ENCODE results near the gene NRTN.
"Not testable (repeated sequence)": the region's sequence is repeated elsewhere in the genome, so short reads cannot be mapped to it uniquely, and the experiment has no call there.

The NRTN gene

DNA sequence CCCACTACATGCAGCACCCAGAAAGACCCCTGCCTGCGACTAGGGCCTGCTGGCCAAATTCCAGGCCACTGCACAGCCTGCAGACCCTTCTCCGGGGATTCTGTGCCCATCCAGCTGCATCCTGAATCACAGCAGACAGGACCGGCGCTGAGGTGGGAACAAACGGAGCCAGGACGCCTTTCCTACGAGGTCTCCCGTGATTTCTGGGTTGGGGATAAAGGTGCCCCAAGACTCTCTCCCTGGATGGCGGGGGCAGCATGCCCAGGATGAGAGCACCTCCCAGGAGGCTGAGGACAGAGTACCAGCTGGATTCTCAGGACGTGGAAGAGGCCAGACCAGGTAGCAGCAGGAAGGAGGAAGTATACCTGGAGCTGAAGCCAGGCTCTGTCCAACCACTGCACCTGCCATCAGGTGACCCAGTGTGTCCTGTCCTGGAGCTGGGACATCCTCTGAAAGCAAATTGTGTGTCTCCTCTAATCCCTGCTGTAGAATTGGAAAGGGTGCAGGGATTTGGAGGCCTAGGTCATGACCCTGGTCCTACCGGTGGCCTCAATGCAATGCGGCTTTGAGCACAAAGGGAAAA, 68.8 kb downstream of the NRTN start:
- DNase-seq: no peak

DNA sequence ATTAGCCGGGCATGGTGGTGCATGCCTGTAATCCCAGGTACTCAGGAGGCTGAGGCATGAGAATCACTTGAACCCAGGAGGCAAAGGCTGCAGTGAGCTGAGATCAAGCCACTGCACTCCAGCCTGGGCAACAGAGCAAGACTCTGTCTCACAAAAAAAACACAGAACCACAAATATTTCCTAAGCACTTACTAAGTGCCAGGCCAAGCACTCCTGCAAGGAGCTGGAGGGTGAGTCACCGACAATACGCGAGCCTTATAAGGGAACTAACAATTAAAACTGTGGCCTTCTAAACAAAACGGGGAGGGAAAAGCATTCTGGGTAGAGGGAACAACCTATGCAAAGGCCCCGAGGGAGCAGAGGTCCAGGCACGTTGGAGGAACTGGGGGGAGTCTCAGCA, 69.6 kb downstream of the NRTN start:
- not testable (repeated sequence) for DNase-seq

GRCh38 chr19:5877427-5877826, 72.6 kb downstream of the NRTN start:
- no peak for DNase-seq

DNA sequence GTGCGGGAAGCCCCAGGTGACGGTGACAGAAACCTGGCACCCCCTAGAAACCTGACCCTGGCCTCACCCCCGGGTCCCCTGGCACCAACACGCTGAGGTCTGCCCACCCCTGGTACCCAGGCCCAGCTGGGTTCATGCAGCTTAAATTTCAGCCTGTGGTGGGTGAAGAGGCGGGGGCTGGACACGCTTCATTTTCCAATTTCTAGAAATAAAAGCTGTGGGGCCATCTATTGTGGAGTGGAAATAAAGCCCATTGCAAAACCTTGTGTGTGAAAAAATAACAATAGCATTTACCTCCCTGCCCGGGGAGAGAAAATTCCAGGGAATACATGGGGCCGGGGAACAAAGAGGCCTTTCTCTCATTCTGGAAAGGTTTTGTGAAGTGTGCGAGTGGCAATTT, 73.0 kb downstream of the NRTN start:
- DNase-seq: no peak
